HCT116 (cell line): Measurements from ENCODE around the gene HMCN1. TPM values are rescaled to one million over a fixed set of nuclear protein-coding genes. Genes with fewer than 3 reads are reported as not detected.

Experiments used
- ATAC-seq: fragments of 200-7000 bp; cut with Tn5 transposase; 2 replicates; pipeline ENCODE4 v1.9.1; 2020; ENCODE audit warnings: mild to moderate bottlenecking, moderate library complexity
- BruUV-seq: library from RNA; stranded (reverse); fragments of 400-500 nt; replicated peaks from 2 replicates; lab custom pipeline; 2021; lab: Mats Ljungman, UMichigan
- CTCF ChIA-PET: fragments of 300-600 bp; sonication (Branson Sonifier 250); formaldehyde crosslinking; loops from one replicate; lab custom pipeline; 2021; ENCODE audit warnings: antibody characterized with exemption; lab: Charles Lee
- POLR2A ChIA-PET: fragments of 300-600, 350-600 bp; sonication (Branson Sonifier 250); formaldehyde crosslinking; loops from one replicate; lab custom pipeline; 2021; ENCODE audit warnings: antibody characterized with exemption; lab: Charles Lee
- RAD21 ChIA-PET, 2 experiments: fragments of 300-600 bp; sonication (Branson Sonifier 250); formaldehyde crosslinking; loops; one replicate each; lab custom pipeline; 2023; ENCODE audit warnings: low total read pairs in 2 of 2; ENCODE audit not compliant: uncharacterized antibody in 2 of 2, unreplicated experiment in 2 of 2, low non-redundant PET in 1 of 2; lab: Charles Lee
- DNase-seq: peaks from one replicate; pipeline ENCODE4 v3.0.0-alpha.2; 2010; ENCODE audit warnings: low read depth, low spot score
- H2AFZ ChIP-seq: fragments of 200-600 bp; shearing (Covaris generic), sonication (generic); 2 replicates; pipeline ENCODE4 v1.6.1; 2017; ENCODE audit warnings: low read depth, mixed run types, mixed read lengths, antibody characterized with exemption, low read length; ENCODE audit not compliant: poor library complexity, severe bottlenecking
- H3K27ac ChIP-seq: 2 replicates; pipeline ENCODE4 v1.5.1; 2012; ENCODE audit warnings: low read depth, low read length
- H3K27me3 ChIP-seq: fragments of 200-600 bp; sonication (generic); 2 replicates; pipeline ENCODE4 v1.6.1; 2016; ENCODE audit warnings: mixed run types, low read length, mixed read lengths; ENCODE audit not compliant: insufficient read depth
- H3K36me3 ChIP-seq, 2 experiments: fragments of 200-500 bp in 1 of 2; fragments of 200-600 bp in 1 of 2; sonication (Bioruptor generic) in 1 of 2; sonication (generic) in 1 of 2; 2 replicates each; pipeline versions ENCODE4 v1.5.1 to v1.6.1; 2014 to 2016; ENCODE audit warnings: low read length in 2 of 2, inconsistent platforms in 1 of 2, mixed read lengths in 1 of 2, mixed run types in 1 of 2; ENCODE audit not compliant: insufficient read depth in 2 of 2, control insufficient read depth in 1 of 2
- H3K4me1 ChIP-seq, 2 experiments: fragments of 200-600 bp in 1 of 2; sonication (generic) in 1 of 2; 2 replicates each; pipeline versions ENCODE4 v1.5.1 to v1.6.1; 2012 to 2017; ENCODE audit warnings: low read length in 2 of 2, inconsistent platforms in 1 of 2, mild to moderate bottlenecking in 1 of 2, mixed read lengths in 1 of 2, mixed run types in 1 of 2, moderate library complexity in 1 of 2; ENCODE audit not compliant: insufficient read depth in 2 of 2, control insufficient read depth in 1 of 2
- H3K4me2 ChIP-seq: fragments of 200-600 bp; sonication (generic); 2 replicates; pipeline ENCODE4 v1.6.1; 2017; ENCODE audit warnings: mixed run types, low read length, mixed read lengths
- H3K4me3 ChIP-seq, 2 experiments: fragments of 200-600 bp in 1 of 2; sonication (generic) in 1 of 2; replicated peaks in 1 of 2; 2 replicates each; pipeline ENCODE4 v1.5.1; 2011 to 2016; ENCODE audit warnings: low read length in 2 of 2, control low read depth in 1 of 2, low read depth in 1 of 2, mild to moderate bottlenecking in 1 of 2, mixed read lengths in 1 of 2, mixed run types in 1 of 2
- H3K79me2 ChIP-seq: fragments of 200-600 bp; sonication (generic); 2 replicates; pipeline ENCODE4 v1.6.1; 2017; ENCODE audit warnings: mild to moderate bottlenecking, mixed run types, low read length, moderate library complexity, mixed read lengths; ENCODE audit not compliant: insufficient read depth
- H3K9ac ChIP-seq: fragments of 200-600 bp; sonication (generic); 2 replicates; pipeline ENCODE4 v1.6.1; 2016; ENCODE audit warnings: low read length, mixed read lengths
- H3K9me2 ChIP-seq: fragments of 200-600 bp; sonication (generic), shearing (Covaris generic); 2 replicates; pipeline ENCODE4 v1.6.1; 2017; ENCODE audit warnings: mixed run types, mild to moderate bottlenecking, moderate library complexity; ENCODE audit not compliant: insufficient read depth
- H3K9me3 ChIP-seq, 2 experiments: fragments of 200-500 bp in 1 of 2; fragments of 200-600 bp in 1 of 2; sonication (Bioruptor generic) in 1 of 2; sonication (generic) in 1 of 2; 2 replicates each; pipeline ENCODE4 v1.6.1; 2014 to 2017; ENCODE audit warnings: low read length in 2 of 2, mixed read lengths in 2 of 2, inconsistent platforms in 1 of 2, low read depth in 1 of 2, mild to moderate bottlenecking in 1 of 2, mixed run types in 1 of 2, moderate library complexity in 1 of 2; ENCODE audit not compliant: control insufficient read depth in 1 of 2, insufficient read depth in 1 of 2
- H4K20me1 ChIP-seq: fragments of 200-600 bp; sonication (generic), shearing (Covaris generic); 2 replicates; pipeline ENCODE4 v1.6.1; 2017; ENCODE audit warnings: mixed run types, mild to moderate bottlenecking, moderate library complexity; ENCODE audit not compliant: insufficient read depth
- ATF3 ChIP-seq: IDR thresholded peaks from 2 replicates; pipeline ENCODE4 v1.6.1; 2012
- CBX3 ChIP-seq: IDR thresholded peaks from 2 replicates; pipeline ENCODE4 v1.6.1; 2012; ENCODE audit warnings: low read depth
- CEBPB ChIP-seq: IDR thresholded peaks from 2 replicates; pipeline ENCODE4 v1.6.1; 2012; ENCODE audit warnings: low read depth
- CTCF ChIP-seq, 3 experiments: fragments of 200-600 bp in 1 of 3; sonication (generic) in 1 of 3; IDR thresholded peaks in 2 of 3; conservative IDR thresholded peaks in 1 of 3; 2 replicates each; pipeline ENCODE4 v1.5.1; 2012 to 2017; ENCODE audit warnings: low read depth in 2 of 3, low read length in 2 of 3, antibody characterized with exemption in 1 of 3, borderline replicate concordance in 1 of 3, control low read depth in 1 of 3, mild to moderate bottlenecking in 1 of 3, mixed read lengths in 1 of 3, mixed run types in 1 of 3, moderate library complexity in 1 of 3; ENCODE audit not compliant: insufficient read depth in 1 of 3
- EGR1 ChIP-seq: IDR thresholded peaks from 2 replicates; pipeline ENCODE4 v1.6.1; 2012; ENCODE audit warnings: low read depth
- ELF1 ChIP-seq: IDR thresholded peaks from 2 replicates; pipeline ENCODE4 v1.6.1; 2012; ENCODE audit warnings: low read depth, borderline replicate concordance
- EZH2 ChIP-seq: fragments of 200-600 bp; sonication (generic); IDR thresholded peaks from 2 replicates; pipeline ENCODE4 v1.6.1; 2017; ENCODE audit warnings: antibody characterized with exemption, mixed run types
- JUND ChIP-seq: IDR thresholded peaks from 2 replicates; pipeline ENCODE4 v1.6.1; 2012
- MAX ChIP-seq: IDR thresholded peaks from 2 replicates; pipeline ENCODE4 v1.6.1; 2012
- POLR2A ChIP-seq: IDR thresholded peaks from 2 replicates; pipeline ENCODE4 v1.7.0; 2011; ENCODE audit warnings: borderline replicate concordance; ENCODE audit not compliant: insufficient read depth, insufficient read length; ENCODE audit errors: extremely low read depth
- POLR2AphosphoS5 ChIP-seq: IDR thresholded peaks from 2 replicates; pipeline ENCODE4 v1.6.1; 2011; ENCODE audit warnings: mild to moderate bottlenecking, low read depth, low read length, moderate library complexity
- SIN3A ChIP-seq: IDR thresholded peaks from 2 replicates; pipeline ENCODE4 v1.6.1; 2012; ENCODE audit warnings: low read depth
- SP1 ChIP-seq: IDR thresholded peaks from 2 replicates; pipeline ENCODE4 v1.6.1; 2012; ENCODE audit warnings: low read depth
- SRF ChIP-seq: IDR thresholded peaks from 2 replicates; pipeline ENCODE4 v1.6.1; 2012; ENCODE audit warnings: low read depth
- TCF7L2 ChIP-seq: IDR thresholded peaks from 2 replicates; pipeline ENCODE4 v1.7.0; 2011; ENCODE audit warnings: borderline replicate concordance, inconsistent platforms; ENCODE audit not compliant: insufficient read depth, insufficient read length; ENCODE audit errors: extremely low read depth
- YY1 ChIP-seq: IDR thresholded peaks from 2 replicates; pipeline ENCODE4 v1.6.1; 2011; ENCODE audit warnings: low read length, low read depth, moderate library complexity, mild to moderate bottlenecking; ENCODE audit not compliant: insufficient replicate concordance; ENCODE audit errors: extremely low read depth
- ZFX ChIP-seq: fragments of 450-650 bp; IDR thresholded peaks from 2 replicates; pipeline ENCODE4 v1.6.1; 2017
- ZNF274 ChIP-seq: fragments of 200-500 bp; sonication (Bioruptor generic); IDR thresholded peaks from 2 replicates; pipeline ENCODE4 v1.6.1; 2014; ENCODE audit warnings: mild to moderate bottlenecking, low read depth, low read length, inconsistent platforms
- intact Hi-C: fragments of 100-400 bp; cut with micrococcal nuclease; formaldehyde crosslinking; loops from 2 replicates; pipeline ENCODE4 v1.10.0; 2022
- total RNA-seq: library from RNA; stranded (reverse); gene quantifications from one replicate; pipeline ENCODE4 v1.2.1, GENCODE V29; 2021; ENCODE audit not compliant: unreplicated experiment

The HMCN1 gene
- total RNA-seq, 1 experiment from 2014 or later: 0.59 TPM

GRCh38 chr1:185804608-185805007, 70.4 kb downstream of the HMCN1 start:
- ChIA-PET RAD21 (no interaction called here), POLR2A (no interaction called here), CTCF (interaction anchor here (0.9 kb wide), 1 partner anchor 9 kb away, joined by 3 read pairs; no protein-coding TSS in a partner anchor)
- no peaks in the 10 kb centered on the region for H3K4me1 ChIP-seq
- no peaks in the 10 kb centered on the region for H3K9me2 ChIP-seq
- intact Hi-C loops: no loop called here
- H3K4me3 ChIP-seq: no peak overlapping the region
- DNase-seq: no peak
- no peaks in the 10 kb centered on the region for H4K20me1 ChIP-seq
- H3K36me3 ChIP-seq: no peaks in the 10 kb centered on the region
- H3K79me2 ChIP-seq: no peaks in the 10 kb centered on the region
- H3K27me3 ChIP-seq: no peaks in the 10 kb centered on the region
- H3K27ac ChIP-seq: no peak overlapping the region
- ATAC-seq: no peak
- no TSS peak for BruUV-seq
- no peak for TF ChIP-seq EZH2
- TF ChIP-seq CTCF (IDR thresholded peaks at IDR 0.05 in 2 of 3, conservative IDR thresholded peaks at IDR 0.05 in 1 of 3; ENCODE audit: borderline replicate concordance in 1 of 3, insufficient read depth in 1 of 3, low read depth in 2 of 3, low read length in 2 of 3): no peak
- TF ChIP-seq POLR2A: no peak
- no peak for TF ChIP-seq ZFX
- TF ChIP-seq CEBPB: no peak
- no peak for TF ChIP-seq MAX
- TF ChIP-seq CBX3: no peak
- TF ChIP-seq JUND: no peak
- no peak for TF ChIP-seq SRF
- no peak for TF ChIP-seq POLR2AphosphoS5
- no peak for TF ChIP-seq ELF1
- TF ChIP-seq EGR1: no peak
- no peak for TF ChIP-seq SP1
- TF ChIP-seq ZNF274: no peak
- TF ChIP-seq ATF3: no peak
- no peak for TF ChIP-seq SIN3A
- no peak for TF ChIP-seq YY1
- TF ChIP-seq TCF7L2: no peak
- H3K9ac ChIP-seq: no peak overlapping the region
- no peak overlapping the region for H2AFZ ChIP-seq
- H3K4me2 ChIP-seq: no peak overlapping the region
- no peaks in the 10 kb centered on the region for H3K9me3 ChIP-seq
